Stimulated activated CD4-positive, alpha-beta T cell treated with anti-CD3 and anti-CD28 coated beads, Interleukin-4, amount 100 ng/mL, for 4 hours (primary cell): Measurements from ENCODE around the gene TUBGCP4.
"Not testable (repeated sequence)": the region's sequence is repeated elsewhere in the genome, so short reads cannot be mapped to it uniquely, and the experiment has no call there.

Experiments used
- DNase-seq, 2 experiments: peaks; one replicate each; pipeline ENCODE4 v3.0.0-alpha.2; 2020

Gene TUBGCP4

GRCh38 chr15:43370975-43371974 is at the start of gene TUBGCP4, which contains the start of gene ZSCAN29:
Gene TUBGCP4, plus strand, starts transcription at chr15:43371101. Its CDS starts 254 bp downstream, at chr15:43371355.
Gene ZSCAN29, minus strand, starts transcription at chr15:43371043. Its CDS starts 1,130 bp downstream, at chr15:43369913.
- DNase-seq = peak; percentile 75 to 76

GRCh38 chr15:43325039-43325684 is 45.7 kb upstream of the TUBGCP4 start:
- DNase-seq = no peak

- DNase-seq = no peak
Observed at GRCh38 chr15:43329217-43329959, 41.5 kb upstream of the TUBGCP4 start.

- DNase-seq = peak; percentile 83 to 90
Observed at GRCh38 chr15:43329960-43330779, 40.7 kb upstream of the TUBGCP4 start, which contains the start of gene LCMT2. Gene LCMT2, minus strand, starts transcription at chr15:43330573. Its CDS starts 84 bp downstream, at chr15:43330489.

GRCh38 chr15:43330780-43331087 is 40.2 kb upstream of the TUBGCP4 start:
- DNase-seq = no peak

GRCh38 chr15:43346305-43346704 is 24.6 kb upstream of the TUBGCP4 start:
- DNase-seq = no peak

GRCh38 chr15:43347114-43347513 is 23.8 kb upstream of the TUBGCP4 start:
- DNase-seq = no peak

GRCh38 chr15:43352693-43353382 is 18.1 kb upstream of the TUBGCP4 start:
- no peak for DNase-seq

GRCh38 chr15:43360821-43361220 is 10.1 kb upstream of the TUBGCP4 start:
- no peak for DNase-seq

- DNase-seq = no peak
Observed at GRCh38 chr15:43361313-43361903, 9.5 kb upstream of the TUBGCP4 start.

GRCh38 chr15:43370310-43370974 is 459 bp upstream of the TUBGCP4 start:
- no peak for DNase-seq

GRCh38 chr15:43376017-43376705 is 5.3 kb downstream of the TUBGCP4 start:
- peak; percentile 9 to 29 for DNase-seq

GRCh38 chr15:43378601-43379000 is 7.7 kb downstream of the TUBGCP4 start:
- no peak for DNase-seq

- no peak for DNase-seq
Observed at GRCh38 chr15:43382310-43382709, 11.4 kb downstream of the TUBGCP4 start.

- DNase-seq = no peak
Observed at GRCh38 chr15:43383070-43383469, 12.2 kb downstream of the TUBGCP4 start.

GRCh38 chr15:43390723-43391122 is 19.8 kb downstream of the TUBGCP4 start:
- DNase-seq = no peak

GRCh38 chr15:43393592-43393991 is 22.7 kb downstream of the TUBGCP4 start:
- DNase-seq = not testable (repeated sequence)

GRCh38 chr15:43402255-43402654 is 31.4 kb downstream of the TUBGCP4 start:
- DNase-seq = no peak

- no peak for DNase-seq
Observed at GRCh38 chr15:43403616-43404015, 32.7 kb downstream of the TUBGCP4 start.

- DNase-seq = no peak
Observed at GRCh38 chr15:43404130-43404529, 33.2 kb downstream of the TUBGCP4 start.
